SK-N-SH treated with all-trans-retinoic acid at 6 μM for 48 hours (cell line): ENCODE measurements around the gene IRF7.

Experiments
- ATAC-seq: fragments of 200-7000 bp; cut with Tn5 transposase; 3 replicates; pipeline ENCODE4 v1.9.1; 2020; ENCODE audit warnings: mild to moderate bottlenecking, moderate library complexity
- ARNTL ChIP-seq: fragments of 450-650 bp; formaldehyde crosslinking; IDR thresholded peaks from 2 replicates; pipeline ENCODE4 v1.5.0; 2020; ENCODE audit warnings: low read depth, mild to moderate bottlenecking, moderate library complexity, borderline replicate concordance
- BACH2 ChIP-seq: fragments of 250-450 bp; sonication (Bioruptor Pico); IDR thresholded peaks from 2 replicates; pipeline ENCODE4 v1.9.0; 2021; ENCODE audit warnings: mild to moderate bottlenecking, borderline replicate concordance
- CREB5 ChIP-seq: fragments of 250-450 bp; sonication (Bioruptor Pico); IDR thresholded peaks from 2 replicates; pipeline ENCODE4 v1.5.1; 2020; ENCODE audit warnings: low read depth, mild to moderate bottlenecking, moderate library complexity
- CSDC2 ChIP-seq: fragments of 250-450 bp; sonication (Bioruptor Pico); IDR thresholded peaks from 2 replicates; pipeline ENCODE4 v1.5.0; 2020; ENCODE audit warnings: mild to moderate bottlenecking, moderate library complexity
- CSRNP3 ChIP-seq: fragments of 250-450 bp; sonication (Bioruptor Pico); IDR thresholded peaks from 2 replicates; pipeline ENCODE4 v1.5.1; 2021; ENCODE audit warnings: mild to moderate bottlenecking, moderate library complexity
- ESRRG ChIP-seq: fragments of 250-450 bp; sonication (Bioruptor Pico); IDR thresholded peaks from 2 replicates; pipeline ENCODE4 v1.6.1; 2021; ENCODE audit warnings: mild to moderate bottlenecking
- GLIS3 ChIP-seq: fragments of 250-450 bp; sonication (Bioruptor Pico); IDR thresholded peaks from 2 replicates; pipeline ENCODE4 v1.5.0; 2020; ENCODE audit warnings: mild to moderate bottlenecking, moderate library complexity
- ISL1 ChIP-seq: fragments of 250-450 bp; sonication (Bioruptor Pico); IDR thresholded peaks from 2 replicates; pipeline ENCODE4 v2.1.2; 2022; ENCODE audit warnings: mild to moderate bottlenecking, moderate library complexity
- OSR1 ChIP-seq: fragments of 250-450 bp; sonication (Bioruptor Pico); IDR thresholded peaks from 2 replicates; pipeline ENCODE4 v1.8.0; 2022; ENCODE audit warnings: moderate library complexity, mild to moderate bottlenecking, inconsistent platforms
- PATZ1 ChIP-seq: fragments of 250-450 bp; sonication (Bioruptor Pico); IDR thresholded peaks from 2 replicates; pipeline ENCODE4 v1.8.0; 2020; ENCODE audit warnings: mild to moderate bottlenecking, moderate library complexity, borderline replicate concordance
- POU6F1 ChIP-seq: fragments of 250-450 bp; sonication (Bioruptor Pico); IDR thresholded peaks from 2 replicates; pipeline ENCODE4 v1.8.0; 2021; ENCODE audit warnings: low read depth, mild to moderate bottlenecking, moderate library complexity, borderline replicate concordance
- RARB ChIP-seq: fragments of 250-450 bp; sonication (Bioruptor Pico); IDR thresholded peaks from 2 replicates; pipeline ENCODE4 v1.8.0; 2021; ENCODE audit warnings: mild to moderate bottlenecking, moderate library complexity
- SNAI2 ChIP-seq: fragments of 250-450 bp; sonication (Bioruptor Pico); IDR thresholded peaks from 2 replicates; pipeline ENCODE4 v1.5.0; 2020; ENCODE audit warnings: mild to moderate bottlenecking, moderate library complexity
- TCF4 ChIP-seq: fragments of 250-450 bp; sonication (Bioruptor Pico); IDR thresholded peaks from 2 replicates; pipeline ENCODE4 v1.8.0; 2021; ENCODE audit warnings: mild to moderate bottlenecking, moderate library complexity, borderline replicate concordance
- TOX ChIP-seq: fragments of 250-450 bp; sonication (Bioruptor Pico); IDR thresholded peaks from 2 replicates; pipeline ENCODE4 v1.8.0; 2021; ENCODE audit warnings: mild to moderate bottlenecking, moderate library complexity, borderline replicate concordance
- TSHZ2 ChIP-seq: fragments of 250-450 bp; sonication (Bioruptor Pico); IDR thresholded peaks from 2 replicates; pipeline ENCODE4 v1.5.0; 2020; ENCODE audit warnings: mild to moderate bottlenecking, moderate library complexity
- ZC3H10 ChIP-seq: fragments of 250-450 bp; sonication (Bioruptor Pico); IDR thresholded peaks from 2 replicates; pipeline ENCODE4 v1.5.1; 2021; ENCODE audit warnings: mild to moderate bottlenecking, moderate library complexity
- ZFP3 ChIP-seq: fragments of 250-450 bp; sonication (Bioruptor Pico); IDR thresholded peaks from 2 replicates; pipeline ENCODE4 v1.5.0; 2020; ENCODE audit warnings: mild to moderate bottlenecking, moderate library complexity
- ZFP30 ChIP-seq: fragments of 450-650 bp; formaldehyde crosslinking; IDR thresholded peaks from 2 replicates; pipeline ENCODE4 v1.5.0; 2022; ENCODE audit warnings: mild to moderate bottlenecking, moderate library complexity
- ZNF565 ChIP-seq: fragments of 450-650 bp; formaldehyde crosslinking; conservative IDR thresholded peaks from 2 replicates; pipeline ENCODE4 v1.5.0; 2020; ENCODE audit warnings: low read depth, mild to moderate bottlenecking, moderate library complexity
- ZNF70 ChIP-seq: fragments of 450-650 bp; formaldehyde crosslinking; IDR thresholded peaks from 2 replicates; pipeline ENCODE4 v1.5.0; 2020; ENCODE audit warnings: mild to moderate bottlenecking, moderate library complexity
- ZNF8 ChIP-seq: fragments of 450-650 bp; formaldehyde crosslinking; IDR thresholded peaks from 2 replicates; pipeline ENCODE4 v1.5.0; 2020; ENCODE audit warnings: mild to moderate bottlenecking, moderate library complexity

IRF7 gene

GRCh38 chr11:613369-613968, 2.3 kb downstream of the IRF7 start:
- TF ChIP-seq ESRRG (CRISPR knock-in tag) = no peak
- TF ChIP-seq CREB5 (CRISPR knock-in tag) = no peak
- no peak for TF ChIP-seq RARB (CRISPR knock-in tag)
- TF ChIP-seq CSRNP3 (CRISPR knock-in tag) = no peak
- TF ChIP-seq TOX = no peak
- no peak for TF ChIP-seq ZFP30 (CRISPR knock-in tag)
- TF ChIP-seq ZNF565 = no peak
- TF ChIP-seq PATZ1 = no peak
- no peak for TF ChIP-seq BACH2
- TF ChIP-seq ISL1 (CRISPR knock-in tag) = no peak
- TF ChIP-seq ZC3H10 (CRISPR knock-in tag) = no peak
- no peak for TF ChIP-seq OSR1 (CRISPR knock-in tag)
- no peak for TF ChIP-seq ZNF8 (CRISPR knock-in tag)
- TF ChIP-seq CSDC2 (CRISPR knock-in tag) = no peak
- no peak for TF ChIP-seq TCF4 (CRISPR knock-in tag)
- no peak for TF ChIP-seq GLIS3 (CRISPR knock-in tag)
- no peak for TF ChIP-seq ZFP3 (CRISPR knock-in tag)
- TF ChIP-seq POU6F1 (CRISPR knock-in tag) = no peak
- no peak for TF ChIP-seq SNAI2
- TF ChIP-seq ARNTL (CRISPR knock-in tag) = no peak
- TF ChIP-seq, all 23 proteins: peak for 0
- ATAC-seq = peak; percentile 1; the same call in 1 of the 3 replicates

GRCh38 chr11:612961-613300, 2.8 kb downstream of the IRF7 start:
- TF ChIP-seq ZNF70 (CRISPR knock-in tag) (no peak), POU6F1 (CRISPR knock-in tag) (no peak), PATZ1 (no peak), TCF4 (CRISPR knock-in tag) (no peak), TOX (no peak), TSHZ2 (CRISPR knock-in tag) (no peak), ZFP3 (CRISPR knock-in tag) (no peak), ZNF565 (no peak), ISL1 (CRISPR knock-in tag) (no peak), BACH2 (no peak), RARB (CRISPR knock-in tag) (no peak), CSDC2 (CRISPR knock-in tag) (no peak), GLIS3 (CRISPR knock-in tag) (no peak), ZFP30 (CRISPR knock-in tag) (no peak), CSRNP3 (CRISPR knock-in tag) (no peak)
- no peak for ATAC-seq
